HG02852 (cell line): ENCODE results near the gene MR1.

Experiments
- ATAC-seq: cut with Tn5 transposase; IDR thresholded peaks from one replicate; pipeline ENCODE4 v1.9.1; 2021; ENCODE audit warnings: mild to moderate bottlenecking, moderate library complexity; ENCODE audit not compliant: unreplicated experiment

The MR1 gene

DNA sequence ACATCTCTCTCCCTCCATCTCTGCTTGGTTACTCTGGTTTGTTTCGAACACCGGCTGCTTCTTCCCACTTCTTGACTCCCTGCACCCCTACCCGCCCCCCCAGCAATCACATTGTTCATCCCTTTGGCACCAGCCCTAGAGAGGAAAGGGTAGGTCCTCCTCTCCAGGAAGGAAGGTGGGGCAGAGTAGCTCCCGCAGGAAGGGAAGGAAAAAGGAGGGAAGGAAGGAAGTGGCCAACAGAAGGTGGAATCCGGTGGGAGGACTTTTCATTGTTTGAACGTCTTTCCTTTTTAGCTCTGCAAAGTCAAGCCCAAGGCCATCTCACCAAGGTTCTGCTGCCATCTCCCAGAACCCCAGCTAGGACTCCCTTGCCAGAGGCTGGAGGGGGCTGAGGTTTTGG lies 72.7 kb downstream of the MR1 start:
- ATAC-seq, result no peak

DNA sequence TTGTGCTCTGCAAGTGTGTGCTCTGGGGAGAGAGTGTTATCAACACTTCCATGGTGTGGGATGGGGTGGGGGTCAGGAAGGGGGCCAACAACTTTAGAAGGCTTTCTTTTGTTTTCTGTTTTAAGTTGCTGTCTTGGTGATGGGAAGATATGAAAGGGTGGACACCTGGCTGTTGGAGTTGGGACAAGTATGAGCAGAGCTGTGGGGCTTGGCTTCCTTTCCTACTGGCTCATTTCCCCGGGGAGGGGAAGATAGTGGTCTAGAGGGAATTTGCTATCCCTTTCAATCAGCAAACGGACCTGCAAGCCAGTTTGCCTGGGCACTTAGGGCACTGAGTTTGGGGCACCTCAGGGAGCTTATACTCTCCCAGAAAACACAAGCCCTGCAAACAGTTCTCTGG lies 73.9 kb downstream of the MR1 start:
- no peak for ATAC-seq

DNA sequence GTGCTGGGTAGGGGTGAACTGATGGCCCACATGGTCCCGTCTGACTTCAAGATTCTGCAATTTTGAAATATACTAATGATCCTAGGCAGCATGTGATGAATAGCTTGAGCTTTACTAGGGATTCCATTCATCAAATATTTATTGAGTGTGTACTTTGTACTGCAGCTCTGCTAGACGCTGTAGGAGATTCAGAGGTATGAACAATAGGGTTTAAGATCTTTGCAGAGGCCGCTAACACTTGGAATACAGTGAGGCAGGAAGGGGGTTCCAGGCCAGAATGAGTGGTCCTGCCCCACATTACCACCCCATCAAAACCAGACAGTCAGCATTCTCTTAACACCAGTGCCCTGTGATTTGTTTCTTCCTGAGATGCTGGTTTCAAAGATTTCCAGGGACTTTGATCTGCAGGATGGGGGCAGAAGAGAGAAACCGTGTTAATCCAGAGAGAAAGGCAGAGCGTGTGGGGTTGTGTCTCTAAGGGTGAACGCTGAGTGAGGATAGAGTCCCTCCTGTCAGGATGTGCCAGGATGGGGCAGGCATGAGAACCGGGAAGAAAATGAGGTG lies 74.6 kb downstream of the MR1 start:
- no peak for ATAC-seq

DNA sequence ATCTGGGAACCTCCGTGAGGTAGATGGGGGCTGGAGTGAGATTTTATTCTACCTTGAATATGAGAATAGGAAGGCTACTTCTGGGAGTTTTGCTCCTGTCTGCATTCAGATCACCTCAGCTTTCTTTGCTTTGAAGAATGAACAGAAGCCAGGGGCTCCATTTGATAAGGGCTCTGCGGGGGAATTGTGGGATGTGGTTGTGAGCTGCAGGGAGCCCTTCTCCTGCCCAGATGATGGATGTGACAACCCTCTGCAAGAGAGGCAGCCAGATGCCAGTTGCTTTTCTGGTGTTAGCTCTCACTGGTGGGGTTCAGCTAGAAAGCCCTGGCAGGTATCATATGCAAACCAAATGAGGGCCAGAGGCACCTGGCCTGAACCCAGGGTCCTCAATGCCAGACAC lies 76.2 kb downstream of the MR1 start:
- ATAC-seq, result no peak
